HCT116 (cell line): ENCODE results near the gene ADARB1. TPM values are rescaled to one million over a fixed set of nuclear protein-coding genes. Genes with fewer than 3 reads are reported as not detected.

Experiments used
- ATAC-seq: fragments of 200-7000 bp; cut with Tn5 transposase; 2 replicates; pipeline ENCODE4 v1.9.1; 2020; ENCODE audit warnings: mild to moderate bottlenecking, moderate library complexity
- BruUV-seq: library from RNA; stranded (reverse); fragments of 400-500 nt; replicated peaks from 2 replicates; lab custom pipeline; 2021; lab: Mats Ljungman, UMichigan
- CTCF ChIA-PET: fragments of 300-600 bp; sonication (Branson Sonifier 250); formaldehyde crosslinking; loops from one replicate; lab custom pipeline; 2021; ENCODE audit warnings: antibody characterized with exemption; lab: Charles Lee
- POLR2A ChIA-PET: fragments of 300-600, 350-600 bp; sonication (Branson Sonifier 250); formaldehyde crosslinking; loops from one replicate; lab custom pipeline; 2021; ENCODE audit warnings: antibody characterized with exemption; lab: Charles Lee
- RAD21 ChIA-PET, 2 experiments: fragments of 300-600 bp; sonication (Branson Sonifier 250); formaldehyde crosslinking; loops; one replicate each; lab custom pipeline; 2023; ENCODE audit warnings: low total read pairs in 2 of 2; ENCODE audit not compliant: uncharacterized antibody in 2 of 2, unreplicated experiment in 2 of 2, low non-redundant PET in 1 of 2; lab: Charles Lee
- DNase-seq: peaks from one replicate; pipeline ENCODE4 v3.0.0-alpha.2; 2010; ENCODE audit warnings: low read depth, low spot score
- H2AFZ ChIP-seq: fragments of 200-600 bp; shearing (Covaris generic), sonication (generic); 2 replicates; pipeline ENCODE4 v1.6.1; 2017; ENCODE audit warnings: low read depth, mixed run types, mixed read lengths, antibody characterized with exemption, low read length; ENCODE audit not compliant: poor library complexity, severe bottlenecking
- H3K27ac ChIP-seq: 2 replicates; pipeline ENCODE4 v1.5.1; 2012; ENCODE audit warnings: low read depth, low read length
- H3K27me3 ChIP-seq: fragments of 200-600 bp; sonication (generic); 2 replicates; pipeline ENCODE4 v1.6.1; 2016; ENCODE audit warnings: mixed run types, low read length, mixed read lengths; ENCODE audit not compliant: insufficient read depth
- H3K36me3 ChIP-seq, 2 experiments: fragments of 200-500 bp in 1 of 2; fragments of 200-600 bp in 1 of 2; sonication (Bioruptor generic) in 1 of 2; sonication (generic) in 1 of 2; 2 replicates each; pipeline versions ENCODE4 v1.5.1 to v1.6.1; 2014 to 2016; ENCODE audit warnings: low read length in 2 of 2, inconsistent platforms in 1 of 2, mixed read lengths in 1 of 2, mixed run types in 1 of 2; ENCODE audit not compliant: insufficient read depth in 2 of 2, control insufficient read depth in 1 of 2
- H3K4me1 ChIP-seq, 2 experiments: fragments of 200-600 bp in 1 of 2; sonication (generic) in 1 of 2; 2 replicates each; pipeline versions ENCODE4 v1.5.1 to v1.6.1; 2012 to 2017; ENCODE audit warnings: low read length in 2 of 2, inconsistent platforms in 1 of 2, mild to moderate bottlenecking in 1 of 2, mixed read lengths in 1 of 2, mixed run types in 1 of 2, moderate library complexity in 1 of 2; ENCODE audit not compliant: insufficient read depth in 2 of 2, control insufficient read depth in 1 of 2
- H3K4me2 ChIP-seq: fragments of 200-600 bp; sonication (generic); 2 replicates; pipeline ENCODE4 v1.6.1; 2017; ENCODE audit warnings: mixed run types, low read length, mixed read lengths
- H3K4me3 ChIP-seq, 2 experiments: fragments of 200-600 bp in 1 of 2; sonication (generic) in 1 of 2; replicated peaks in 1 of 2; 2 replicates each; pipeline ENCODE4 v1.5.1; 2011 to 2016; ENCODE audit warnings: low read length in 2 of 2, control low read depth in 1 of 2, low read depth in 1 of 2, mild to moderate bottlenecking in 1 of 2, mixed read lengths in 1 of 2, mixed run types in 1 of 2
- H3K79me2 ChIP-seq: fragments of 200-600 bp; sonication (generic); 2 replicates; pipeline ENCODE4 v1.6.1; 2017; ENCODE audit warnings: mild to moderate bottlenecking, mixed run types, low read length, moderate library complexity, mixed read lengths; ENCODE audit not compliant: insufficient read depth
- H3K9ac ChIP-seq: fragments of 200-600 bp; sonication (generic); 2 replicates; pipeline ENCODE4 v1.6.1; 2016; ENCODE audit warnings: low read length, mixed read lengths
- H3K9me2 ChIP-seq: fragments of 200-600 bp; sonication (generic), shearing (Covaris generic); 2 replicates; pipeline ENCODE4 v1.6.1; 2017; ENCODE audit warnings: mixed run types, mild to moderate bottlenecking, moderate library complexity; ENCODE audit not compliant: insufficient read depth
- H3K9me3 ChIP-seq, 2 experiments: fragments of 200-500 bp in 1 of 2; fragments of 200-600 bp in 1 of 2; sonication (Bioruptor generic) in 1 of 2; sonication (generic) in 1 of 2; 2 replicates each; pipeline ENCODE4 v1.6.1; 2014 to 2017; ENCODE audit warnings: low read length in 2 of 2, mixed read lengths in 2 of 2, inconsistent platforms in 1 of 2, low read depth in 1 of 2, mild to moderate bottlenecking in 1 of 2, mixed run types in 1 of 2, moderate library complexity in 1 of 2; ENCODE audit not compliant: control insufficient read depth in 1 of 2, insufficient read depth in 1 of 2
- H4K20me1 ChIP-seq: fragments of 200-600 bp; sonication (generic), shearing (Covaris generic); 2 replicates; pipeline ENCODE4 v1.6.1; 2017; ENCODE audit warnings: mixed run types, mild to moderate bottlenecking, moderate library complexity; ENCODE audit not compliant: insufficient read depth
- ATF3 ChIP-seq: IDR thresholded peaks from 2 replicates; pipeline ENCODE4 v1.6.1; 2012
- EGR1 ChIP-seq: IDR thresholded peaks from 2 replicates; pipeline ENCODE4 v1.6.1; 2012; ENCODE audit warnings: low read depth
- ELF1 ChIP-seq: IDR thresholded peaks from 2 replicates; pipeline ENCODE4 v1.6.1; 2012; ENCODE audit warnings: low read depth, borderline replicate concordance
- EZH2phosphoT487 ChIP-seq: fragments of 200-600 bp; IDR thresholded peaks from 2 replicates; pipeline ENCODE4 v1.6.1; 2018; ENCODE audit warnings: antibody characterized with exemption, borderline replicate concordance
- JUND ChIP-seq: IDR thresholded peaks from 2 replicates; pipeline ENCODE4 v1.6.1; 2012
- POLR2A ChIP-seq: IDR thresholded peaks from 2 replicates; pipeline ENCODE4 v1.7.0; 2011; ENCODE audit warnings: borderline replicate concordance; ENCODE audit not compliant: insufficient read depth, insufficient read length; ENCODE audit errors: extremely low read depth
- REST ChIP-seq: IDR thresholded peaks from 2 replicates; pipeline ENCODE4 v1.6.1; 2012; ENCODE audit warnings: low read depth
- SP1 ChIP-seq: IDR thresholded peaks from 2 replicates; pipeline ENCODE4 v1.6.1; 2012; ENCODE audit warnings: low read depth
- YY1 ChIP-seq: IDR thresholded peaks from 2 replicates; pipeline ENCODE4 v1.6.1; 2011; ENCODE audit warnings: low read length, low read depth, moderate library complexity, mild to moderate bottlenecking; ENCODE audit not compliant: insufficient replicate concordance; ENCODE audit errors: extremely low read depth
- ZBTB33 ChIP-seq: IDR thresholded peaks from 2 replicates; pipeline ENCODE4 v1.6.1; 2011; ENCODE audit warnings: mild to moderate bottlenecking, low read length, moderate library complexity; ENCODE audit not compliant: insufficient replicate concordance; ENCODE audit errors: extremely low read depth
- ZFX ChIP-seq: fragments of 450-650 bp; IDR thresholded peaks from 2 replicates; pipeline ENCODE4 v1.6.1; 2017
- intact Hi-C: fragments of 100-400 bp; cut with micrococcal nuclease; formaldehyde crosslinking; loops from 2 replicates; pipeline ENCODE4 v1.10.0; 2022
- total RNA-seq: library from RNA; stranded (reverse); gene quantifications from one replicate; pipeline ENCODE4 v1.2.1, GENCODE V29; 2021; ENCODE audit not compliant: unreplicated experiment

Gene ADARB1
- total RNA-seq, 1 experiment from 2014 or later = 13.5 TPM

GRCh38 chr21:45143855-45144254, 69.5 kb downstream of the ADARB1 start:
- H3K27ac ChIP-seq = no peak overlapping the region
- DNase-seq = no peak
- no peaks in the 10 kb centered on the region for H4K20me1 ChIP-seq
- TF ChIP-seq ATF3 (no peak), ZFX (no peak), EGR1 (no peak), ELF1 (no peak)
- TF ChIP-seq, all 23 proteins: peak for 0
- Histone ChIP-seq H3K9me3 (no peaks in the 10 kb centered on the region), H3K4me3 (no peak overlapping the region), H3K79me2 (no peaks in the 10 kb centered on the region), H3K9ac (no peak overlapping the region), H3K36me3 (no peaks in the 10 kb centered on the region), H3K4me1 (peaks cover 7 to 25% of the 10 kb centered on the region in 2 experiments; a peak in 3 of 4 replicates), H3K27me3 (no peaks in the 10 kb centered on the region), H2AFZ (no peak overlapping the region), H3K9me2 (no peaks in the 10 kb centered on the region), H3K4me2 (no peak overlapping the region)
- ChIA-PET RAD21 (no interaction called here), CTCF (interaction anchor here (1.1 kb wide), 1 partner anchor 146 kb away, joined by 3 read pairs; no protein-coding TSS in a partner anchor), POLR2A (no interaction called here)
- intact Hi-C loops = no loop called here
- no TSS peak for BruUV-seq
- no peak for ATAC-seq

DNA sequence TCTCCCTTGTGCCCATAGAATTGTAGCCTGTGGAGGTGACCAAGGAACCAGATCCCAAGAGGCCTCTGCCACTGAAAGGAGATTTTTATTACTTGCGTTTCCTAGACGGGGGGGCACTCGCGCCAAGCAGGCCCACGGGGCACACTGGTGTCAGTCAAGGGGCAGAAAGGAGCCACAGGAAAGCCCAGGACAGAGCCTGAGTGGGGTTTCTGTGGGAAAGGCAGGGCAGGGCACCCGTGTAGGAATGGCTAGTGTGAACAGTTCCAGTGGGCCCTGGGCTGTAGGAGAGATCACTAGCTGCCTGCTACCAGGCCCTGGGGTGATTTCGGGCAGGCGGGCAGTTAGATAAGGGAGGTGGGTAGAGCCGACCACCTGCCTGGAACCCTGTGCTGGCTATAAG, 70.8 kb downstream of the ADARB1 start:
- Histone ChIP-seq H3K79me2 (no peaks in the 10 kb centered on the region), H2AFZ (no peak overlapping the region), H3K36me3 (no peaks in the 10 kb centered on the region), H3K9me2 (no peaks in the 10 kb centered on the region), H3K4me2 (no peak overlapping the region), H3K9ac (no peak overlapping the region), H4K20me1 (no peaks in the 10 kb centered on the region), H3K27ac (no peak overlapping the region), H3K27me3 (no peaks in the 10 kb centered on the region), H3K4me1 (peaks cover 2 to 18% of the 10 kb centered on the region in 2 experiments; a peak in 2 of 4 replicates), H3K9me3 (no peaks in the 10 kb centered on the region), H3K4me3 (no peak overlapping the region)
- ATAC-seq = no peak
- RAD21 ChIA-PET = no interaction called here
- CTCF ChIA-PET = no interaction called here
- TF ChIP-seq POLR2A (no peak), REST (no peak), YY1 (no peak), EZH2phosphoT487 (no peak), SP1 (no peak), ZFX (no peak), ZBTB33 (no peak), JUND (no peak)
- intact Hi-C loops = no loop called here
- POLR2A ChIA-PET = no interaction called here
- BruUV-seq = no TSS peak
- no peak for DNase-seq
